ENCODE measurements around the gene CLK1. TPM values are rescaled to one million over a fixed set of nuclear protein-coding genes. Genes with fewer than 3 reads are reported as not detected.

CLK1 gene
- total and polyA plus RNA-seq, 2 of the 13 experiments (the other 11 are each of a cell fraction or from before 2014, with no cell fraction given), result 66.6 to 101 TPM

DNA sequence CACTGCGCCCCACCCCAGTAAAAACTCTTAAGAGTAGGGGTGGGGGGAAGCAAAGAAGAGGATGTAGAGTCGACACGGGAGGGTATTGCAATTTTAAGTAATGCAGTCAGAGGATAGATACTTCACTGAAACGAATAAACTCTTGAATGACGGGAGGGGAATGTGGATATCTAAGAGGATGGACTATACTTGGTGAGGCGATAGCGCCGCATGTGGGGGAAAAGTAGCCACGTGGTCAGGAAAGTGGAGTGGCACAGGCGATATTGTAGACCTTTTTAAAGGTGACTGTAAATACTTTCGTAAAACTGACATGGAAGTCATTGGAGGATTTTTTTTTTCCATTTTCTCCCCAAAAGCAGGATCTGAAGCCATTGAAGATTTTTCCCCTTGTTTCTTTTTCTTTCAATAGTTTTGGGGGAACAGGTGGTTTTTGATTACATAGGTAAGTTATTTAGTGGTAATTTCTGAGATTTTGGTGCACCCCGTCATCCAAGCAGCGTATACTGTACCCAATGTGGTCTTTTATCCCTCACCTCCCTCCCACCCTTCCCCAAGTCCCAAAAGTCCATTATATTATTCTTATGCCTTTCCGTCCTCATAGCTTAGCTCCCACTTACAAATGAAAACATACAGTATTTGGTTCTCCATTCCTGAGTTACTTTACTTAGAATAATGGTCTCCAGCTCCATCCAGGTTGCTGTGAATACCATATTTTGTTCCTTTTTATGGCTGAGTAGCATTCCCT lies 13.8 kb downstream of the CLK1 start (continued):
- TF ChIP-seq SMAD9 (CRISPR knock-in tag; IDR thresholded peaks at IDR 0.05), result no peak
- no peak for TF ChIP-seq ZBTB25 (CRISPR knock-in tag; IDR thresholded peaks at IDR 0.05)
- TF ChIP-seq ZNF879 (CRISPR knock-in tag; IDR thresholded peaks at IDR 0.05), result no peak
- no peak for TF ChIP-seq HOXA9 (CRISPR knock-in tag; IDR thresholded peaks at IDR 0.05; ENCODE audit: borderline replicate concordance)
- TF ChIP-seq, protein P1, sequence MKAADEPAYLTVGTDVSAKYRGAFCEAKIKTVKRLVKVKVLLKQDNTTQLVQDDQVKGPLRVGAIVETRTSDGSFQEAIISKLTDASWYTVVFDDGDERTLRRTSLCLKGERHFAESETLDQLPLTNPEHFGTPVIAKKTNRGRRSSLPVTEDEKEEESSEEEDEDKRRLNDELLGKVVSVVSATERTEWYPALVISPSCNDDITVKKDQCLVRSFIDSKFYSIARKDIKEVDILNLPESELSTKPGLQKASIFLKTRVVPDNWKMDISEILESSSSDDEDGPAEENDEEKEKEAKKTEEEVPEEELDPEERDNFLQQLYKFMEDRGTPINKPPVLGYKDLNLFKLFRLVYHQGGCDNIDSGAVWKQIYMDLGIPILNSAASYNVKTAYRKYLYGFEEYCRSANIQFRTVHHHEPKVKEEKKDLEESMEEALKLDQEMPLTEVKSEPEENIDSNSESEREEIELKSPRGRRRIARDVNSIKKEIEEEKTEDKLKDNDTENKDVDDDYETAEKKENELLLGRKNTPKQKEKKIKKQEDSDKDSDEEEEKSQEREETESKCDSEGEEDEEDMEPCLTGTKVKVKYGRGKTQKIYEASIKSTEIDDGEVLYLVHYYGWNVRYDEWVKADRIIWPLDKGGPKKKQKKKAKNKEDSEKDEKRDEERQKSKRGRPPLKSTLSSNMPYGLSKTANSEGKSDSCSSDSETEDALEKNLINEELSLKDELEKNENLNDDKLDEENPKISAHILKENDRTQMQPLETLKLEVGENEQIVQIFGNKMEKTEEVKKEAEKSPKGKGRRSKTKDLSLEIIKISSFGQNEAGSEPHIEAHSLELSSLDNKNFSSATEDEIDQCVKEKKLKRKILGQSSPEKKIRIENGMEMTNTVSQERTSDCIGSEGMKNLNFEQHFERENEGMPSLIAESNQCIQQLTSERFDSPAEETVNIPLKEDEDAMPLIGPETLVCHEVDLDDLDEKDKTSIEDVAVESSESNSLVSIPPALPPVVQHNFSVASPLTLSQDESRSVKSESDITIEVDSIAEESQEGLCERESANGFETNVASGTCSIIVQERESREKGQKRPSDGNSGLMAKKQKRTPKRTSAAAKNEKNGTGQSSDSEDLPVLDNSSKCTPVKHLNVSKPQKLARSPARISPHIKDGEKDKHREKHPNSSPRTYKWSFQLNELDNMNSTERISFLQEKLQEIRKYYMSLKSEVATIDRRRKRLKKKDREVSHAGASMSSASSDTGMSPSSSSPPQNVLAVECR (CRISPR knock-in tag; IDR thresholded peaks at IDR 0.05; ENCODE audit: borderline replicate concordance), result no peak
- no peak for TF ChIP-seq E2F2 (CRISPR knock-in tag; IDR thresholded peaks at IDR 0.05; ENCODE audit: borderline replicate concordance)
- peak; percentile 41; the same call in 1 of the 2 replicates for TF ChIP-seq POLR2G (IDR thresholded peaks at IDR 0.05; ENCODE audit: low read depth, low read length)
- 0 out of 2 replicates have a peak, but pooled peaks have one; percentile 0 for TF ChIP-seq ZGPAT (CRISPR knock-in tag; IDR thresholded peaks at IDR 0.05)
- peak; percentile 79 for TF ChIP-seq HNRNPK (IDR thresholded peaks at IDR 0.05; ENCODE audit: low read depth, low read length, poor library complexity, severe bottlenecking)
- TF ChIP-seq, protein P2, sequence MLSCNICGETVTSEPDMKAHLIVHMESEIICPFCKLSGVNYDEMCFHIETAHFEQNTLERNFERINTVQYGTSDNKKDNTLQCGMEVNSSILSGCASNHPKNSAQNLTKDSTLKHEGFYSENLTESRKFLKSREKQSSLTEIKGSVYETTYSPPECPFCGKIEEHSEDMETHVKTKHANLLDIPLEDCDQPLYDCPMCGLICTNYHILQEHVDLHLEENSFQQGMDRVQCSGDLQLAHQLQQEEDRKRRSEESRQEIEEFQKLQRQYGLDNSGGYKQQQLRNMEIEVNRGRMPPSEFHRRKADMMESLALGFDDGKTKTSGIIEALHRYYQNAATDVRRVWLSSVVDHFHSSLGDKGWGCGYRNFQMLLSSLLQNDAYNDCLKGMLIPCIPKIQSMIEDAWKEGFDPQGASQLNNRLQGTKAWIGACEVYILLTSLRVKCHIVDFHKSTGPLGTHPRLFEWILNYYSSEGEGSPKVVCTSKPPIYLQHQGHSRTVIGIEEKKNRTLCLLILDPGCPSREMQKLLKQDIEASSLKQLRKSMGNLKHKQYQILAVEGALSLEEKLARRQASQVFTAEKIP (CRISPR knock-in tag; IDR thresholded peaks at IDR 0.05; ENCODE audit: borderline replicate concordance), result no peak
- TF ChIP-seq ZSCAN30 (CRISPR knock-in tag; IDR thresholded peaks at IDR 0.05), result no peak
- TF ChIP-seq STAG1 (CRISPR knock-in tag; IDR thresholded peaks at IDR 0.05), result no peak
- no peak for TF ChIP-seq ZNF317 (CRISPR knock-in tag; IDR thresholded peaks at IDR 0.05)
- no peak for TF ChIP-seq JUN (CRISPR knock-in tag; IDR thresholded peaks at IDR 0.05)
- TF ChIP-seq FOXM1 (CRISPR knock-in tag; IDR thresholded peaks at IDR 0.05), result no peak
